Hindlimb muscle (tissue), 1 donor: ENCODE measurements around the gene LAMA4. TPM values are rescaled to one million over a fixed set of nuclear protein-coding genes. Genes with fewer than 3 reads are reported as not detected.

Experiments
- DNase-seq: peaks from one replicate; pipeline ENCODE4 v3.0.0-alpha.2; 2013
- polyA plus RNA-seq: library from polyadenylated mRNA; unstranded; fragments of 120-200 nt; gene quantifications from one replicate; pipeline ENCODE4 v1.2.1, GENCODE V29; 2013; ENCODE audit not compliant: insufficient read length

LAMA4 gene
- polyA plus RNA-seq, 1 donor: 157 TPM

GRCh38 chr6:112243861-112244827 lies 10.2 kb downstream of the LAMA4 start:
- no peak for DNase-seq

- no peak for DNase-seq
Measured at GRCh38 chr6:112241820-112242429, 12.4 kb downstream of the LAMA4 start.

GRCh38 chr6:112237595-112237994 lies 16.8 kb downstream of the LAMA4 start:
- no peak for DNase-seq

GRCh38 chr6:112237066-112237465 lies 17.3 kb downstream of the LAMA4 start:
- DNase-seq: no peak

GRCh38 chr6:112235956-112236355 lies 18.4 kb downstream of the LAMA4 start:
- no peak for DNase-seq

- DNase-seq: no peak
Measured at GRCh38 chr6:112234601-112235000, 19.8 kb downstream of the LAMA4 start.

- DNase-seq: no peak
Measured at GRCh38 chr6:112233847-112234246, 20.5 kb downstream of the LAMA4 start.

- peak; percentile 79 for DNase-seq
Measured at GRCh38 chr6:112232845-112233256, 21.5 kb downstream of the LAMA4 start.

GRCh38 chr6:112231594-112232060 lies 22.7 kb downstream of the LAMA4 start:
- DNase-seq: no peak

- no peak for DNase-seq
Measured at GRCh38 chr6:112231164-112231563, 23.2 kb downstream of the LAMA4 start.

- no peak for DNase-seq
Measured at GRCh38 chr6:112228480-112229332, 25.7 kb downstream of the LAMA4 start.

- no peak for DNase-seq
Measured at GRCh38 chr6:112227992-112228391, 26.4 kb downstream of the LAMA4 start.

GRCh38 chr6:112227411-112227810 lies 27.0 kb downstream of the LAMA4 start:
- DNase-seq: no peak

- DNase-seq: no peak
Measured at GRCh38 chr6:112225691-112226090, 28.7 kb downstream of the LAMA4 start.

- no peak for DNase-seq
Measured at GRCh38 chr6:112224088-112224487, 30.3 kb downstream of the LAMA4 start.

GRCh38 chr6:112223070-112223861 lies 31.1 kb downstream of the LAMA4 start:
- DNase-seq: peak; percentile 63

GRCh38 chr6:112221981-112222852 lies 32.1 kb downstream of the LAMA4 start:
- DNase-seq: no peak

- DNase-seq: no peak
Measured at GRCh38 chr6:112221561-112221960, 32.8 kb downstream of the LAMA4 start.

- DNase-seq: no peak
Measured at GRCh38 chr6:112218563-112218962, 35.8 kb downstream of the LAMA4 start.

GRCh38 chr6:112216662-112217551 lies 37.5 kb downstream of the LAMA4 start:
- DNase-seq: no peak
